Measurements from ENCODE around the gene NKAPD1.
"Not testable (repeated sequence)": the region's sequence is repeated elsewhere in the genome, so short reads cannot be mapped to it uniquely, and the experiment has no call there.

The NKAPD1 gene, protein sequence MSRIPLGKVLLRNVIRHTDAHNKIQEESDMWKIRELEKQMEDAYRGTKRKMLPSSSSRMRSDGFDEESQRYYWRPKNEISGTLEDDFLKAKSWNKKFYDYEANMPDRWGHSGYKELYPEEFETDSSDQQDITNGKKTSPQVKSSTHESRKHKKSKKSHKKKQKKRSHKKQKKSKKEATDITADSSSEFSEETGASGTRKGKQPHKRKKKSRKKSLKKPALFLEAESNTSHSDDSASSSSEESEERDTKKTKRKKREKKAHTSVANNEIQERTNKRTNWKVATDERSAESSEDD

GRCh38 chr11:112073941-112074811 lies at the start of gene NKAPD1, which contains the start of gene PIH1D2:
Gene NKAPD1 (plus strand): TSS chr11:112074299. CDS start chr11:112075575, 1,276 bp downstream.
Gene PIH1D2 (minus strand): TSS chr11:112074017. CDS start chr11:112073174, 843 bp downstream.
- TF ChIP-seq Cebpa-rat (IDR thresholded peaks at IDR 0.05) = no peak
- peaks cover 35 to 40% (median 39%) of the 10 kb centered on the region in 11 experiments for H3K36me3 ChIP-seq
- peaks cover 17 to 37% (median 23%) of the 10 kb centered on the region in 10 experiments; a peak in 19 of 20 replicates for H3K4me1 ChIP-seq
- H3K4me2 ChIP-seq = peak within 1 kb of the TSS; percentile 77 to 97 (median 85)
- H3K27me3 ChIP-seq = no peaks in the 10 kb centered on the region
- peak within 1 kb of the TSS; percentile 86 to 99 (median 96) for H3K27ac ChIP-seq
- peaks cover 0 to 13% (median 0%) of the 10 kb centered on the region in 11 experiments; a peak in 4 of 22 replicates for H4K20me1 ChIP-seq
- H3K9ac ChIP-seq = peak within 1 kb of the TSS; percentile 84 to 98 (median 94)
- H3K4me3 ChIP-seq = peak within 1 kb of the TSS; percentile 89 to 99 (median 96)
- H3K9me3 ChIP-seq (replicated peaks in 1 of 11) = no peaks in the 10 kb centered on the region

DNA sequence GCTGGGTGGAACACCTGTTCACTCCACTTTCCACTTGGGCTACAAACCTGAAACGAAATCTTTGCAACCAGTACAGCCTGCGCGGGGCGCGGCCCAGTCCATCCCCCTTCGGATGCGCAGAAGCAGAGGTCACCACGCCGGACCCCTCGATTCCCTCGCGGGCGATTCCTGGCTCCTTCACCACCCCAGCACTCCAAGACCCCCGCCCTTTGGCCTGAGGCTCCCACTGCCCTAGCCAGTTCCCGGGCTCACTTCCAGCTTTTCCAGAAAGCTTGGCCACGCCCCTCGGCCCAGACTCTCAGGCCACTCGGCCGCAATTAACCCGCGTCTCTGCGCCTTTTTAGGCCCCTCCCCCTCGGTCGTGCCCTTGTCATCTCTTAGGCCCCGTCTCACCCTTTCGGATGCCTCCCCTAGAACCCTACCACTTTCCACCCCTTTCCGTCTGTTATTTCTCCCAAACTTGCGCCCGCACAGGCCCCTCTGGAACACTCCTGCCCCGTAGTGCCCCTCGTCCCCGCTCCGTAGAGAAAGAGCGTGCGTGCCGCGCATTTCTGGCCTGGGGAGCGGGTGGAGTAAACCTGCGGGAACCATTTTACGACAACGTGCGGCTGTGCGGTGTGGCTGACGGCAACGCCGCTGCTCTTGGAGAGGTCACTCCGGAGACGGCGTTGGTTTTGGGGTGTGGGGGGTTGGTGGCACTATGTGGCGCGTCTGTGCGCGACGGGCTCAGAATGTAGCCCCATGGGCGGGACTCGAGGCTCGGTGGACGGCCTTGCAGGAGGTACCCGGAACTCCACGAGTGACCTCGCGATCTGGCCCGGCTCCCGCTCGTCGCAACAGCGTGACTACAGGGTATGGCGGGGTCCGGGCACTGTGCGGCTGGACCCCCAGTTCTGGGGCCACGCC lies 49.1 kb upstream of the NKAPD1 start, which contains the start of gene DLAT:
TSS of gene DLAT (plus strand) at position 636 of the 906 bp plus-strand sequence. CDS start at position 701, 65 bp downstream.
- no peaks in the 10 kb centered on the region for H3K9me3 ChIP-seq (replicated peaks in 1 of 11)
- peak within 1 kb of the TSS; percentile 82 to 96 (median 91) for H3K9ac ChIP-seq
- H3K4me3 ChIP-seq = peak within 1 kb of the TSS; percentile 74 to 99 (median 92)
- H4K20me1 ChIP-seq = peaks cover 0 to 5% (median 0%) of the 10 kb centered on the region in 11 experiments; a peak in 1 of 22 replicates
- H3K4me1 ChIP-seq = peaks cover 12 to 20% (median 16%) of the 10 kb centered on the region in 10 experiments
- TF ChIP-seq Cebpa-rat (IDR thresholded peaks at IDR 0.05) = no peak
- H3K4me2 ChIP-seq = peak within 1 kb of the TSS; percentile 80 to 97 (median 89)
- H3K36me3 ChIP-seq = peaks cover 21 to 24% (median 23%) of the 10 kb centered on the region in 11 experiments
- no peaks in the 10 kb centered on the region for H3K27me3 ChIP-seq
- peak within 1 kb of the TSS; percentile 53 to 94 (median 90) for H3K27ac ChIP-seq

DNA sequence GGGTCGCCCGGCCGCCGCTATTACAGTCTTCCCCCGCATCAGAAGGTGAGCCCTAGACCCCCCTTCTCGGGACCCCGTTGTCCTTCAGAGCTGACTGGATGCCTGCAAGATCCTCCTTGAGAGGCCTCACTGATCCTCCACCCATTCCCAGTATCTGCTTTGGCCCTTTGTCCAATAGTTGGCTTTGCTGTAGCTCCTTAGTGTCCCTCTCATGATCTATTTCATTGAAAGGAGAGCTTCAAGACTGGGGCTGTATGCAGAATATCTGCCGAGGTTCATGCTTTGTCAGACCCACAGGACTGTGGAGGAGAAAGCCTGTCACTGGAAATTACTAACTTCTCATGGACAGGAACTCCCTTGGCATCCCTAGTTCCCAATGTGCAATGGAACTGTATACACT lies 48.4 kb upstream of the NKAPD1 start:
- Histone ChIP-seq H3K27ac (peak overlapping the region; percentile 53 to 94 (median 90)), H3K4me2 (peak overlapping the region; percentile 80 to 97 (median 89)), H3K27me3 (no peaks in the 10 kb centered on the region), H3K9me3 (replicated peaks in 1 of 11) (no peaks in the 10 kb centered on the region), H3K9ac (peak overlapping the region; percentile 82 to 96 (median 91)), H3K4me3 (peak overlapping the region; percentile 74 to 99 (median 92)), H4K20me1 (peaks cover 0 to 5% (median 0%) of the 10 kb centered on the region in 11 experiments; a peak in 1 of 22 replicates), H3K4me1 (peaks cover 12 to 20% (median 16%) of the 10 kb centered on the region in 10 experiments), H3K36me3 (peaks cover 28 to 31% (median 30%) of the 10 kb centered on the region in 11 experiments)
- TF ChIP-seq Cebpa-rat (IDR thresholded peaks at IDR 0.05) = no peak

DNA sequence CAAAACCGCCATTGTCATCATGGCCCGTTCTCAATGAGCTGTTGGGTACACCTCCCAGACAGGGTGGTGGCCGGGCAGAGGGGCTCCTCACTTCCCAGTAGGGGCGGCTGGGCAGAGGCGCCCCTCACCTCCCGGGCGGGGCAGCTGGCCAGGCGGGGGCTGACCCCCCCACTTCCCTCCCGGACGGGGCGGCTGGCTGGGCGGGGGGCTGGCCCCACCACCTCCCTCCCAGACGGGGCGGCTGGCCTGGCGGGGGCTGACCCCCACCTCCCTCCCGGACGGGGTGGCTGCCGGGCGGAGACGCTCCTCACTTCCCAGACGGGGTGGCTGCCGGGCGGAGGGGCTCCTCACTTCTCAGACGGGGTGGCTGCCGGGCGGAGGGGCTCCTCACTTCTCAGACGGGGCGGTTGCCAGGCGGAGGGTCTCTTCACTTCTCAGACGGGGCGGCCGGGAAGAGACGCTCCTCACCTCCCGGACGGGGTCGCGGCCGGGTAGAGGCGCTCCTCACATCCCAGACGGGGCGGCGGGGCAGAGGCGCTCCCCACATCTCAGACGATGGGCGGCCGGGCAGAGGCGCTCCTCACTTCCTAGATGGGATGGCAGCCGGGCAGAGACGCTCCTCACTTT lies 47.2 kb upstream of the NKAPD1 start:
- H3K4me1 ChIP-seq = peaks cover 12 to 20% (median 16%) of the 10 kb centered on the region in 10 experiments

DNA sequence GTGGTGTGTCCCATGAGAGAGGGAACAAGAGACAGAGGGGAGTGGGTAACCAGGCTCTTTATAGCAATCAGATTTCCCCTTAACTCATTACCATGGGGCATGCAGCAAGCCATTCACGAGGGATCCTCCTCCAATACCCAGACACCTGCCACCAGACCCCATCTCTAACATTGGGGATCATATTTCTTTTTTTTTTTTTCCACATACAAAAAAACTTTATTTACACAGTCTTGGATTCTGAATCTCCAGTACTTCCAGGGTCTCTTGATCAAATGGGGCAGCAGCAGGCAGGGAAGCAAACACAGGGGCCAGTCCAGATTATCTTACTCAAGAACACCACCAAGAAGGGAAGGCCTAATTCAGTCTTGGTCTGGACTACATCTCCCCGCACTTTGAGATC lies 44.6 kb upstream of the NKAPD1 start:
- Histone ChIP-seq H3K4me2 (no peak overlapping the region), H3K4me3 (no peak overlapping the region), H3K27me3 (no peaks in the 10 kb centered on the region), H3K9me3 (replicated peaks in 1 of 11) (no peaks in the 10 kb centered on the region), H3K4me1 (peaks cover 2 to 7% (median 3%) of the 10 kb centered on the region in 10 experiments; a peak in 16 of 20 replicates), H3K27ac (no peak overlapping the region), H4K20me1 (peaks cover 0 to 14% (median 0%) of the 10 kb centered on the region in 11 experiments; a peak in 2 of 22 replicates), H3K9ac (no peak overlapping the region), H3K36me3 (peaks cover 65 to 68% (median 67%) of the 10 kb centered on the region in 11 experiments)
- TF ChIP-seq Cebpa-rat (IDR thresholded peaks at IDR 0.05) = no peak

More for the DNA sequence above, 47.2 kb upstream of the NKAPD1 start:
- H3K9ac ChIP-seq; H4K20me1 ChIP-seq; H3K4me3 ChIP-seq; H3K4me2 ChIP-seq; H3K27ac ChIP-seq; H3K9me3 ChIP-seq (replicated peaks in 1 of 11); H3K27me3 ChIP-seq: not testable (repeated sequence)
- H3K36me3 ChIP-seq = peaks cover 39 to 43% (median 41%) of the 10 kb centered on the region in 11 experiments

GRCh38 chr11:112033902-112034301 lies 40.2 kb upstream of the NKAPD1 start:
- H3K9me3 ChIP-seq (replicated peaks in 1 of 11) = no peaks in the 10 kb centered on the region
- H3K9ac ChIP-seq = no peak overlapping the region
- H3K27ac ChIP-seq = no peak overlapping the region
- H3K4me2 ChIP-seq = no peak overlapping the region
- TF ChIP-seq Cebpa-rat (IDR thresholded peaks at IDR 0.05) = no peak
- H3K4me3 ChIP-seq = no peak overlapping the region
- H3K36me3 ChIP-seq = peaks cover 88 to 99% (median 93%) of the 10 kb centered on the region in 11 experiments
- H3K27me3 ChIP-seq = no peaks in the 10 kb centered on the region
- H3K4me1 ChIP-seq = no peaks in the 10 kb centered on the region
- H4K20me1 ChIP-seq = peaks cover 0 to 14% (median 0%) of the 10 kb centered on the region in 11 experiments; a peak in 1 of 22 replicates

GRCh38 chr11:112037527-112037926 lies 36.6 kb upstream of the NKAPD1 start:
- no peak for TF ChIP-seq Cebpa-rat (IDR thresholded peaks at IDR 0.05)
- H3K4me1 ChIP-seq = peaks cover 0 to 6% (median 0%) of the 10 kb centered on the region in 10 experiments; a peak in 3 of 20 replicates

More at GRCh38 chr11:112037527-112037926, 36.6 kb upstream of the NKAPD1 start:
- H3K36me3 ChIP-seq = peaks cover 88 to 99% (median 93%) of the 10 kb centered on the region in 11 experiments
- no peak overlapping the region for H3K9ac ChIP-seq
- H3K9me3 ChIP-seq (replicated peaks in 1 of 11) = no peaks in the 10 kb centered on the region
- H3K4me3 ChIP-seq = no peak overlapping the region
- no peak overlapping the region for H3K27ac ChIP-seq
- no peak overlapping the region for H3K4me2 ChIP-seq
- H4K20me1 ChIP-seq = peaks cover 0 to 22% (median 0%) of the 10 kb centered on the region in 11 experiments; a peak in 3 of 22 replicates
- no peaks in the 10 kb centered on the region for H3K27me3 ChIP-seq
